RWPE2 (cell line): ENCODE data around the gene STARD8.

ENCODE experiments used
- ATAC-seq: fragments of 200-7000 bp; cut with Tn5 transposase; 3 replicates; pipeline ENCODE4 v1.9.1; 2021; ENCODE audit warnings: low read depth
- DNase-seq: peaks from one replicate; pipeline ENCODE4 v3.0.0-alpha.2; 2020; ENCODE audit warnings: low spot score
- H3K27ac ChIP-seq: fragments of 450-650 bp; 2 replicates; pipeline ENCODE4 v1.5.1; 2017; ENCODE audit warnings: mild to moderate bottlenecking; ENCODE audit not compliant: poor library complexity, severe bottlenecking
- H3K27me3 ChIP-seq: fragments of 250-450 bp; sonication (Bioruptor Pico); 2 replicates; pipeline ENCODE4 v1.5.1; 2021; ENCODE audit warnings: mild to moderate bottlenecking, moderate library complexity; ENCODE audit not compliant: insufficient read depth, poor library complexity, severe bottlenecking
- H3K36me3 ChIP-seq: fragments of 250-450 bp; sonication (Bioruptor Pico); 2 replicates; pipeline ENCODE4 v1.5.1; 2020; ENCODE audit warnings: low read depth, mild to moderate bottlenecking, moderate library complexity
- H3K4me1 ChIP-seq: fragments of 250-450 bp; sonication (Bioruptor Pico); 2 replicates; pipeline ENCODE4 v1.5.1; 2021; ENCODE audit warnings: mild to moderate bottlenecking, moderate library complexity; ENCODE audit not compliant: insufficient read depth, poor library complexity, severe bottlenecking
- H3K4me3 ChIP-seq: fragments of 250-450 bp; sonication (Bioruptor Pico); 2 replicates; pipeline ENCODE4 v1.5.1; 2021; ENCODE audit warnings: mild to moderate bottlenecking, moderate library complexity; ENCODE audit not compliant: severe bottlenecking
- H3K9me3 ChIP-seq: fragments of 250-450 bp; sonication (Bioruptor Pico); 2 replicates; pipeline ENCODE4 v1.5.1; 2021; ENCODE audit warnings: mild to moderate bottlenecking, moderate library complexity; ENCODE audit not compliant: severe bottlenecking
- TF ChIP-seq, protein P1 (sequence below): fragments of 450-650 bp; IDR thresholded peaks from one replicate; pipeline ENCODE4 v1.5.1; 2017; ENCODE audit warnings: mild to moderate bottlenecking, moderate library complexity; ENCODE audit not compliant: poor library complexity, severe bottlenecking

Gene STARD8

GRCh38 chrX:68666580-68666979 is 19.1 kb downstream of the STARD8 start:
- H3K4me3 ChIP-seq = no peak overlapping the region
- no peak for ATAC-seq
- DNase-seq = no peak
- no peaks in the 10 kb centered on the region for H3K36me3 ChIP-seq
- no peaks in the 10 kb centered on the region for H3K27me3 ChIP-seq
- no peak overlapping the region for H3K27ac ChIP-seq
- TF ChIP-seq, protein P1, sequence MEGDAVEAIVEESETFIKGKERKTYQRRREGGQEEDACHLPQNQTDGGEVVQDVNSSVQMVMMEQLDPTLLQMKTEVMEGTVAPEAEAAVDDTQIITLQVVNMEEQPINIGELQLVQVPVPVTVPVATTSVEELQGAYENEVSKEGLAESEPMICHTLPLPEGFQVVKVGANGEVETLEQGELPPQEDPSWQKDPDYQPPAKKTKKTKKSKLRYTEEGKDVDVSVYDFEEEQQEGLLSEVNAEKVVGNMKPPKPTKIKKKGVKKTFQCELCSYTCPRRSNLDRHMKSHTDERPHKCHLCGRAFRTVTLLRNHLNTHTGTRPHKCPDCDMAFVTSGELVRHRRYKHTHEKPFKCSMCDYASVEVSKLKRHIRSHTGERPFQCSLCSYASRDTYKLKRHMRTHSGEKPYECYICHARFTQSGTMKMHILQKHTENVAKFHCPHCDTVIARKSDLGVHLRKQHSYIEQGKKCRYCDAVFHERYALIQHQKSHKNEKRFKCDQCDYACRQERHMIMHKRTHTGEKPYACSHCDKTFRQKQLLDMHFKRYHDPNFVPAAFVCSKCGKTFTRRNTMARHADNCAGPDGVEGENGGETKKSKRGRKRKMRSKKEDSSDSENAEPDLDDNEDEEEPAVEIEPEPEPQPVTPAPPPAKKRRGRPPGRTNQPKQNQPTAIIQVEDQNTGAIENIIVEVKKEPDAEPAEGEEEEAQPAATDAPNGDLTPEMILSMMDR = no peak
- H3K9me3 ChIP-seq = no peaks in the 10 kb centered on the region
- H3K4me1 ChIP-seq = no peaks in the 10 kb centered on the region

GRCh38 chrX:68669094-68669860 is 21.8 kb downstream of the STARD8 start:
- H3K27ac ChIP-seq = no peak overlapping the region
- TF ChIP-seq, protein P1 = no peak
- no peaks in the 10 kb centered on the region for H3K27me3 ChIP-seq
- H3K4me1 ChIP-seq = no peaks in the 10 kb centered on the region
- DNase-seq (no peak), ATAC-seq (no peak)
- no peaks in the 10 kb centered on the region for H3K36me3 ChIP-seq
- no peaks in the 10 kb centered on the region for H3K9me3 ChIP-seq
- no peak overlapping the region for H3K4me3 ChIP-seq

DNA sequence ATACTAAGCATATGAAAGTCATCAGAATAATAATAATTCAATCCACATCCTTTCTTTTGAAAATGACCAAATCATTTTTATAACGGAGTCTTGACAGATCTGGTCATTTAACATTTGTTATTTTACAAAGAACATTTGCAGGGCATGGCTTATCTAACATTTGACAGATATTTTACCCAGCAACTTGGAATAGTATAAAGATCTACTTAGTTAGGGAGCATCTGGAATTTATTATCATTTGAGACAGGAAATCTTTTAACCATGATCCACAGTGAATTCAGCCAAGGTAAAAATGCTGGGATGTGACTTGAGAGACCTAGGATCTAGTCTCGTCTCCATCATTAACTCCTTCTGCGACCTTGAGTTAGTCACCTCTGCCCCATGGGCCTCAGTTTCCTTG is 22.4 kb downstream of the STARD8 start:
- TF ChIP-seq, protein P1 = no peak
- ATAC-seq (no peak), DNase-seq (no peak)
- Histone ChIP-seq H3K27ac (no peak overlapping the region), H3K9me3 (no peaks in the 10 kb centered on the region), H3K36me3 (no peaks in the 10 kb centered on the region), H3K4me1 (no peaks in the 10 kb centered on the region), H3K4me3 (no peak overlapping the region), H3K27me3 (no peaks in the 10 kb centered on the region)

DNA sequence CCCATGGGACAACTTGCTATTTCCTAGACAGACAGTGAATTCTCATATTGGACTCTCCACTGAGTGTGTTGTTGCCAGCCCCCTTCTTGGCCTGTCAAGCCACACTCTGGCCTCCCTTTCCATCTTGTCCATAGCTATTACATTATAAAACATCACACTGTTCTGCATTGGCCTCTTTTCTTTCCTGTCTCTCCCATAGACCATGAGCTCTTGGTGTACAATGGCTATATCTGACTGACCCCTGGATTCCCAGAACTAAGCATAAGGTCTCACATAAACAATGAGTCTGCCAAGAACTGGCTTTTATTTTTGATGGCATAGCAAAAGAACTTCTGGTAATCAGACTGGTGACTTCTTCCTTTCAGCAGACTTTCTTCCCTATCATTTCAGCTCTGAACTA is 23.8 kb downstream of the STARD8 start:
- Histone ChIP-seq H3K9me3 (no peaks in the 10 kb centered on the region), H3K27ac (no peak overlapping the region), H3K36me3 (no peaks in the 10 kb centered on the region), H3K27me3 (no peaks in the 10 kb centered on the region), H3K4me3 (no peak overlapping the region), H3K4me1 (no peaks in the 10 kb centered on the region)
- TF ChIP-seq, protein P1 = no peak
- ATAC-seq (no peak), DNase-seq (no peak)

DNA sequence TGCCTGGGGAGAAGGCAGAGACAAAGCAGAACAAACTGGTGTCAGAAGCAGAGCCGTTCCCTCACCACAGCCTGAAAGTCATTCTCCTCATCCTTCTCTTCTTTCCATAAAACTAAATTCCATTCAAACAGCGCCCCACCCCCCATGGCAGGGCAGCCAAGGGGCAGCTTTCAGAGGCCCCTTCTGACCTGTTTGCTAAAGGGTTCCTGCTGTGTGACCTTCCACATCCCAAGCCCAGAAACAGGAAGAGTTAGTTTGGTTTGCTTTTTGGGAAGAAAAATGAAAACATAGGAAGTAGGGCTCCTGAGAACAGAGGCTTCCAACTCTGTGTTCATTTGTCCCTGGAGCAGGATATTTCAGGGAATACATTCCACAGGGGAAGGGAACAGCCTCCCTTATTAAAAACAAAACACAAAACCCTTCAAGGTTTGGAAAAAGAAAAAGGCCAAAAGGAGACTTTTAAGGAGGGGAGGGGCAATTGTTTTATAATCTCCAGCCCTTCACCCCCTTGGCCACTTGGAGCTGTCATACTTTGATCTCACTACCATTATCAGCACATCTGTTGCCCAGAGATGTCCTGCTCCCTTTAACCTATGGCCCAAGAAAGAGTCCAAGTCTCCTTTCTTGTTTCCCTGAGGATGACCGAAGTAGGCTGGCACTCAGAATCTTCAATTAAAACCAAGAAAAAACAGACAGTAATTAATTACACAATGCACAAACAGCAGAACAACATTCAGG is 25.3 kb downstream of the STARD8 start:
- H3K9me3 ChIP-seq = no peaks in the 10 kb centered on the region
- no peaks in the 10 kb centered on the region for H3K36me3 ChIP-seq
- TF ChIP-seq, protein P1 = no peak
- ATAC-seq (no peak), DNase-seq (no peak)
- no peak overlapping the region for H3K27ac ChIP-seq
- no peaks in the 10 kb centered on the region for H3K27me3 ChIP-seq
- H3K4me3 ChIP-seq = no peak overlapping the region
- no peaks in the 10 kb centered on the region for H3K4me1 ChIP-seq
